Suprapubic skin (tissue), 4 donors: Measurements from ENCODE around the gene GADL1. TPM values are rescaled to one million over a fixed set of nuclear protein-coding genes. Genes with fewer than 3 reads are reported as not detected.

Experiments
- DNase-seq, 2 donors: peaks; one replicate each; pipeline ENCODE4 v3.0.0-alpha.2; 2019; ENCODE audit warnings: low spot score in 2 of 2
- H3K27ac ChIP-seq: fragments of 200-600 bp; sonication (generic); one replicate; pipeline ENCODE4 v1.5.1; 2019
- H3K27me3 ChIP-seq: fragments of 200-600 bp; sonication (generic); one replicate; pipeline ENCODE4 v1.5.1; 2019
- H3K36me3 ChIP-seq: fragments of 200-600 bp; sonication (generic); one replicate; pipeline ENCODE4 v1.5.1; 2019
- H3K4me1 ChIP-seq: fragments of 200-600 bp; sonication (generic); one replicate; pipeline ENCODE4 v1.5.1; 2019
- H3K4me3 ChIP-seq: fragments of 200-600 bp; sonication (generic); one replicate; pipeline ENCODE4 v1.5.1; 2019; ENCODE audit warnings: mild to moderate bottlenecking
- H3K9me3 ChIP-seq: fragments of 200-600 bp; sonication (generic); one replicate; pipeline ENCODE4 v1.5.1; 2019
- EP300 ChIP-seq: sonication (generic); formaldehyde crosslinking; IDR thresholded peaks from one replicate; pipeline ENCODE4 v1.6.1; 2017; ENCODE audit warnings: antibody characterized with exemption
- POLR2A ChIP-seq, 2 donors: fragments of 450-650 bp; IDR thresholded peaks; one replicate each; pipeline ENCODE4 v1.6.1; 2017; ENCODE audit warnings: antibody characterized with exemption in 2 of 2, mild to moderate bottlenecking in 2 of 2, moderate library complexity in 2 of 2
- POLR2AphosphoS5 ChIP-seq, 3 donors: sonication (generic); formaldehyde crosslinking; IDR thresholded peaks; one replicate each; pipeline ENCODE4 v1.6.1; 2017; ENCODE audit warnings: antibody characterized with exemption in 3 of 3
- WGBS: methylation state at CpG from one replicate; pipeline ENCODE4 v1.1.5; 2018; 5-methylcytosine and 5-hydroxymethylcytosine counted together
- total RNA-seq, 4 donors: library from RNA; depleted of rRNA; stranded (reverse); fragments of >200 nt; gene quantifications; one replicate each; pipeline ENCODE4 v1.1.0, GENCODE V29; 2016
- TF ChIP-seq, protein P1 (sequence below), 2 donors: fragments of 200-600 bp in 1 of 2; fragments of 450-650 bp in 1 of 2; sonication (generic) in 1 of 2; IDR thresholded peaks; one replicate each; pipeline ENCODE4 v1.5.1; 2016 to 2019; ENCODE audit warnings: antibody characterized with exemption in 2 of 2, mild to moderate bottlenecking in 1 of 2, moderate library complexity in 1 of 2

Gene GADL1
- total RNA-seq, 4 donors from 2014 or later = not detected

DNA sequence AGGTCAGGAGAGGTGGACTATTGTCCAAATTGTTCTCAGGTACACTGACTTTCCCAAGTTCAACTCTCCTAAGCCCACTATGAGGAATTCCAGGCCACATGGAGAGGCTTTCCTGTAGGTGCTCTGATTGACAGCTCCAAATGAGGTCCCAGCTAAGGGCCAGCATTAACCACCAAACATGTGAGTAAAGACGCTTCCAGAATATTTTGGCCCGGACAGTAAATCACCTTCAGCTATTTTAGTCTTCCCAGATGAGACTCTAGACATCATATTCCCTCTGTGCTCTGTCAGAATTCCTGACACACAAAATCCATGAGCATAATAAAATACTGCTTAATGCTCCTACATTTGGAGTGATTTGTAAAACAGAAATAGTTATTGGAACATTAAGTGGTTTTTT is 152.6 kb downstream of the GADL1 start:
- H3K4me1 ChIP-seq = no peaks in the 10 kb centered on the region
- H3K4me3 ChIP-seq = no peak overlapping the region
- no peaks in the 10 kb centered on the region for H3K36me3 ChIP-seq
- no peak overlapping the region for H3K27ac ChIP-seq
- WGBS = 86% methylated on average over 2 of the region's 2 CpGs
- TF ChIP-seq EP300 = no peak
- TF ChIP-seq POLR2AphosphoS5 (IDR thresholded peaks at IDR 0.05) = no peak
- no peak for TF ChIP-seq POLR2A (IDR thresholded peaks at IDR 0.05)
- TF ChIP-seq, protein P1, sequence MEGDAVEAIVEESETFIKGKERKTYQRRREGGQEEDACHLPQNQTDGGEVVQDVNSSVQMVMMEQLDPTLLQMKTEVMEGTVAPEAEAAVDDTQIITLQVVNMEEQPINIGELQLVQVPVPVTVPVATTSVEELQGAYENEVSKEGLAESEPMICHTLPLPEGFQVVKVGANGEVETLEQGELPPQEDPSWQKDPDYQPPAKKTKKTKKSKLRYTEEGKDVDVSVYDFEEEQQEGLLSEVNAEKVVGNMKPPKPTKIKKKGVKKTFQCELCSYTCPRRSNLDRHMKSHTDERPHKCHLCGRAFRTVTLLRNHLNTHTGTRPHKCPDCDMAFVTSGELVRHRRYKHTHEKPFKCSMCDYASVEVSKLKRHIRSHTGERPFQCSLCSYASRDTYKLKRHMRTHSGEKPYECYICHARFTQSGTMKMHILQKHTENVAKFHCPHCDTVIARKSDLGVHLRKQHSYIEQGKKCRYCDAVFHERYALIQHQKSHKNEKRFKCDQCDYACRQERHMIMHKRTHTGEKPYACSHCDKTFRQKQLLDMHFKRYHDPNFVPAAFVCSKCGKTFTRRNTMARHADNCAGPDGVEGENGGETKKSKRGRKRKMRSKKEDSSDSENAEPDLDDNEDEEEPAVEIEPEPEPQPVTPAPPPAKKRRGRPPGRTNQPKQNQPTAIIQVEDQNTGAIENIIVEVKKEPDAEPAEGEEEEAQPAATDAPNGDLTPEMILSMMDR (IDR thresholded peaks at IDR 0.05) = no peak
- no peak for DNase-seq
- no peaks in the 10 kb centered on the region for H3K9me3 ChIP-seq
- no peaks in the 10 kb centered on the region for H3K27me3 ChIP-seq

DNA sequence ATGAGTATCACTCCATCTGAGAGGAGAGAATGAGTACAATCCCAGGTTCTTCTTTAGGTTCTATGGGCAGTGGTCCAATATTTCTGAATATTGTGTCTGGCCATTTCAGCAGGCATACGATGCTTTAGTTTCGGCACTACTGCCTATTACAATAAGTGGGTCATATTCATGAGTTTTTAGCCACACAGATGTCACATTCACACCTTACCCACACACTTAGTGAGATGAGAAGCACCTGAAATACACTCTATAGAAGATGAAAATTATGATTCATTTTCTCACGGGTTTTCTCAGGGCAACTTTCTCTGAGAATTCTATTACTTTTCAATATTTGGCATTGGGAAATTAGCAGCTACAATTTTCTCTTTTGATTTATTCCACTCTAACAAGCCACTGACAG is 155.9 kb downstream of the GADL1 start:
- 90% methylated on average over 3 of the region's 3 CpGs for WGBS
- no peaks in the 10 kb centered on the region for H3K27me3 ChIP-seq
- H3K4me1 ChIP-seq = no peaks in the 10 kb centered on the region
- no peaks in the 10 kb centered on the region for H3K9me3 ChIP-seq
- H3K27ac ChIP-seq = no peak overlapping the region
- H3K36me3 ChIP-seq = no peaks in the 10 kb centered on the region
- no peak for TF ChIP-seq EP300
- no peak for TF ChIP-seq POLR2AphosphoS5 (IDR thresholded peaks at IDR 0.05)
- no peak for DNase-seq
- H3K4me3 ChIP-seq = no peak overlapping the region

DNA sequence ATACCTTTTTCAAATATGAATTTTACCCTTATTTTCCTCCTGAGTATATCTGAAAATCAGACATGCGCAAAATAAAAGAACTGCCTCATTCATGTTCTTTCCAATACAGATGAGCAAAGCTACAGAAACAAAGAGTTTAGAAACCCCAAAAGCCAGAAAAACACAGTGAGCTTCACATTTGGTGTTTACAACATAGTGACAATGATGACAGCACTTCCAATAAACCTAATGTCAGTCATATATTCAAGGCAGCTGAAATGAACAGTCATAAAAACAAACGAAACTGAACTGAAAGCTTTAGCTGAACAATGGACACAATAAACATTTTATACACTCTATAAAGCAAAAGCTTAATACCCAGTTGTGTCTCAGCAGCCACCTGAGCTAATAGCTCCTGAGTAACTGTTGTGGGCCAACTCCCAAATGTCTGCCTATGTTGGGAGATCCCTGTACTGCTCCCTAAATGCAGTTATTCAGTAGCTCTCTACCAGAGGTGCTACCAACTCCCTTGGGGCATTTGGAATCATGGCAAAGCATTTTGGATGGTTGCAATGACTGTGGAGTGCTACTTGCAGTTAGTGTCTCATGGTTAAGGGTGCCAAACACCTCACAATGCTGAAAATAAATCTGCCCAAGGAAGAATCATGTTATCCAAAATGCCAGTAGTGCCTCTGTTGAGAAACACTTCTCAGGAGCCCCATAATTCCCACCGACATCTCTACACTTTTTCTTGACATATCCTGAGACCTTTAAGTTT is 156.5 kb downstream of the GADL1 start:
- no peak for DNase-seq
- TF ChIP-seq, protein P1 (IDR thresholded peaks at IDR 0.05) = no peak
- TF ChIP-seq POLR2AphosphoS5 (IDR thresholded peaks at IDR 0.05) = no peak
- TF ChIP-seq POLR2A (IDR thresholded peaks at IDR 0.05) = no peak
- no peak for TF ChIP-seq EP300
- no peaks in the 10 kb centered on the region for H3K9me3 ChIP-seq

DNA sequence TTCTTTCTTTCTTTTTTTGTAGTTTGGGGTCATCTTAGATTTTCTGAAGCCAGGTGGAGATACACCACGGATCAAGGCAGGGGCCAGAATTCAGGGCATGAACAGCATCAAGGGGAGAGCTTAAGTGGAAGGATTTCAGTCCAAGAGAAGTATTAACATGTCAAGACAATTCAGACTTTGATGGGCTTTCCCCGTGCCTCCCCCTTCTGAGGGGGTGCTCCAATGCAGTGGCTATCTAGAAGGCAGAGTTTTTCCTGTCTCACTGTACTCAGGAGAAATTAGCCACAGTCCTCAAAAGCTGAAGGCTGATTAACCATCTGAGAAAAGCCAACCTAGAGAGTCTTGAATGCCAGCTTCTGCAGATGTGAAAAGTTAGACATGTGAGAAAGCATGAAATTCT is 160.8 kb downstream of the GADL1 start:
- H3K27ac ChIP-seq = no peak overlapping the region
- H3K4me1 ChIP-seq = no peaks in the 10 kb centered on the region
- TF ChIP-seq POLR2A (IDR thresholded peaks at IDR 0.05) = no peak
- no peak for TF ChIP-seq POLR2AphosphoS5 (IDR thresholded peaks at IDR 0.05)
- TF ChIP-seq, protein P1 (IDR thresholded peaks at IDR 0.05) = no peak
- no peak for TF ChIP-seq EP300
- 69% methylated on average over 2 of the region's 2 CpGs for WGBS
- no peak overlapping the region for H3K4me3 ChIP-seq
- no peak for DNase-seq
- H3K36me3 ChIP-seq = no peaks in the 10 kb centered on the region
- H3K27me3 ChIP-seq = no peaks in the 10 kb centered on the region
- no peaks in the 10 kb centered on the region for H3K9me3 ChIP-seq

More for the DNA sequence above, 156.5 kb downstream of the GADL1 start:
- no peak overlapping the region for H3K4me3 ChIP-seq
- no peak overlapping the region for H3K27ac ChIP-seq
- H3K27me3 ChIP-seq = no peaks in the 10 kb centered on the region
- H3K4me1 ChIP-seq = no peaks in the 10 kb centered on the region
- WGBS = 63% methylated on average over 3 of the region's 3 CpGs
- no peaks in the 10 kb centered on the region for H3K36me3 ChIP-seq

DNA sequence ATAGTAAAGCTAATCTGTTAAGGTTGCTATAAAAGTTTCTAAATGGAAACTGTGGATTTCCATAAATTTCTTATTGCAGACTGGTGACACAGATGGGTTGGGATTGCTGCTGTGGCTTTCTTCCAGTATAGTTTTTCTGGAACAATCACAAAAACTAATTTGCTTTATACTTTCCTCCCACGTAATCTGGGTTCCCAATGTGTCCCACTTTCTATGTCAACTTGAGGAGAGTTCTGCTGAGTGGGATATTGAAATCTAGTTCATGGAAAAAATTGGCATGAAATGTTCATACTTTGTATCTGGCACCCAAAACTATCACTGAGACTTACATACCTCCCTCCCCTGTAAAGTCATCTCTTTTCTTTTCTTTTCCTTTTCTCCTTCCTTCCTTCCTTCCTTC is 161.3 kb downstream of the GADL1 start:
- 50% methylated on average over 1 of the region's 1 CpG for WGBS
- no peak for DNase-seq
- no peak for TF ChIP-seq EP300
- TF ChIP-seq, protein P1 (IDR thresholded peaks at IDR 0.05) = no peak
- no peak for TF ChIP-seq POLR2A (IDR thresholded peaks at IDR 0.05)
- TF ChIP-seq POLR2AphosphoS5 (IDR thresholded peaks at IDR 0.05) = no peak
- no peaks in the 10 kb centered on the region for H3K36me3 ChIP-seq
- no peak overlapping the region for H3K4me3 ChIP-seq
- no peaks in the 10 kb centered on the region for H3K4me1 ChIP-seq
- H3K27me3 ChIP-seq = no peaks in the 10 kb centered on the region
- no peaks in the 10 kb centered on the region for H3K9me3 ChIP-seq
- H3K27ac ChIP-seq = no peak overlapping the region
